Ovary (tissue), 3 donors: ENCODE results near the gene ARHGEF28.

Source experiments
- CTCF ChIP-seq, 3 donors: fragments of 450-650 bp in 2 of 3; fragments of 200-600 bp in 1 of 3; IDR thresholded peaks; one replicate each; pipeline versions ENCODE4 v1.5.1 to v1.8.0; 2016 to 2022; ENCODE audit warnings: antibody characterized with exemption in 3 of 3, mild to moderate bottlenecking in 1 of 3
- POLR2A ChIP-seq: fragments of 450-650 bp; IDR thresholded peaks from one replicate; pipeline ENCODE4 v1.6.1; 2017; ENCODE audit warnings: antibody characterized with exemption, mild to moderate bottlenecking, moderate library complexity
- donor health status: DM: no; HTN: no; CAD: no.

- no peak for TF ChIP-seq POLR2A
- TF ChIP-seq CTCF (IDR thresholded peaks at IDR 0.05) = no peak
Measured at GRCh38 chr5:73587923-73588322, 38.1 kb upstream of the ARHGEF28 start.
